ENCODE measurements around the gene PDE10A. TPM values are rescaled to one million over a fixed set of nuclear protein-coding genes. Genes with fewer than 3 reads are reported as not detected.

The PDE10A gene
- total and polyA plus RNA-seq, 2 experiments from 2014 or later, result 2.0 to 7.2 TPM

- H3K36me3 ChIP-seq (replicated peaks; ENCODE audit: insufficient read depth, low read depth), result no peaks in the 10 kb centered on the region
- H4K20me1 ChIP-seq (ENCODE audit: insufficient read depth, poor library complexity, severe bottlenecking), result no peaks in the 10 kb centered on the region
- no peak overlapping the region for H2AFZ ChIP-seq
- H3K4me1 ChIP-seq (ENCODE audit: insufficient read depth), result no peaks in the 10 kb centered on the region
- H3K4me2 ChIP-seq, result no peak overlapping the region
- H3K79me2 ChIP-seq, result no peaks in the 10 kb centered on the region
- peaks cover 4% of the 10 kb centered on the region for H3K27me3 ChIP-seq
- TF ChIP-seq, protein P1, sequence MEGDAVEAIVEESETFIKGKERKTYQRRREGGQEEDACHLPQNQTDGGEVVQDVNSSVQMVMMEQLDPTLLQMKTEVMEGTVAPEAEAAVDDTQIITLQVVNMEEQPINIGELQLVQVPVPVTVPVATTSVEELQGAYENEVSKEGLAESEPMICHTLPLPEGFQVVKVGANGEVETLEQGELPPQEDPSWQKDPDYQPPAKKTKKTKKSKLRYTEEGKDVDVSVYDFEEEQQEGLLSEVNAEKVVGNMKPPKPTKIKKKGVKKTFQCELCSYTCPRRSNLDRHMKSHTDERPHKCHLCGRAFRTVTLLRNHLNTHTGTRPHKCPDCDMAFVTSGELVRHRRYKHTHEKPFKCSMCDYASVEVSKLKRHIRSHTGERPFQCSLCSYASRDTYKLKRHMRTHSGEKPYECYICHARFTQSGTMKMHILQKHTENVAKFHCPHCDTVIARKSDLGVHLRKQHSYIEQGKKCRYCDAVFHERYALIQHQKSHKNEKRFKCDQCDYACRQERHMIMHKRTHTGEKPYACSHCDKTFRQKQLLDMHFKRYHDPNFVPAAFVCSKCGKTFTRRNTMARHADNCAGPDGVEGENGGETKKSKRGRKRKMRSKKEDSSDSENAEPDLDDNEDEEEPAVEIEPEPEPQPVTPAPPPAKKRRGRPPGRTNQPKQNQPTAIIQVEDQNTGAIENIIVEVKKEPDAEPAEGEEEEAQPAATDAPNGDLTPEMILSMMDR (IDR thresholded peaks at IDR 0.05; ENCODE audit: poor library complexity), result no peak
- TF ChIP-seq EZH2 (IDR thresholded peaks at IDR 0.05; ENCODE audit: borderline replicate concordance) (no peak), EZH2phosphoT487 (IDR thresholded peaks at IDR 0.05; ENCODE audit: low read depth, severe bottlenecking, unreplicated experiment) (no peak)
- 93% methylated on average over 10 of the region's 10 CpGs for WGBS (ENCODE audit: low lambda C conversion rate, missing lambda C conversion rate)
- H3K4me3 ChIP-seq, result no peak overlapping the region
- DNase-seq (ENCODE audit: low spot score), result no peak
- H3K27ac ChIP-seq, result no peak overlapping the region
- no peaks in the 10 kb centered on the region for H3K9me3 ChIP-seq (ENCODE audit: low read depth)
- H3K9me2 ChIP-seq (replicated peaks; ENCODE audit: insufficient read depth), result no peaks in the 10 kb centered on the region
These were observed 15.4 kb upstream of the PDE10A start for GRCh38 chr6:165678429-165678828.

- no peak overlapping the region for H2AFZ ChIP-seq
These were observed 14.1 kb upstream of the PDE10A start for GRCh38 chr6:165677091-165677490.

GRCh38 chr6:165676435-165677068, 13.5 kb upstream of the PDE10A start:
- no peaks in the 10 kb centered on the region for H4K20me1 ChIP-seq (ENCODE audit: insufficient read depth, poor library complexity, severe bottlenecking)
- DNase-seq (ENCODE audit: low spot score), result no peak

More at GRCh38 chr6:165677091-165677490, 14.1 kb upstream of the PDE10A start:
- no peak overlapping the region for H3K4me3 ChIP-seq
- H3K27ac ChIP-seq, result no peak overlapping the region
- H3K36me3 ChIP-seq (replicated peaks; ENCODE audit: insufficient read depth, low read depth), result no peaks in the 10 kb centered on the region
- no peaks in the 10 kb centered on the region for H3K9me3 ChIP-seq (ENCODE audit: low read depth)
- no peak overlapping the region for H3K4me2 ChIP-seq
- 84% methylated on average over 6 of the region's 6 CpGs for WGBS (ENCODE audit: low lambda C conversion rate, missing lambda C conversion rate)
- no peaks in the 10 kb centered on the region for H3K9me2 ChIP-seq (replicated peaks; ENCODE audit: insufficient read depth)
- H4K20me1 ChIP-seq (ENCODE audit: insufficient read depth, poor library complexity, severe bottlenecking), result no peaks in the 10 kb centered on the region
- TF ChIP-seq, protein P1 (IDR thresholded peaks at IDR 0.05; ENCODE audit: poor library complexity), result no peak
- no peak for TF ChIP-seq EZH2phosphoT487 (IDR thresholded peaks at IDR 0.05; ENCODE audit: low read depth, severe bottlenecking, unreplicated experiment)
- no peak for TF ChIP-seq EZH2 (IDR thresholded peaks at IDR 0.05; ENCODE audit: borderline replicate concordance)
- DNase-seq (ENCODE audit: low spot score), result no peak
- H3K4me1 ChIP-seq (ENCODE audit: insufficient read depth), result no peaks in the 10 kb centered on the region
- peaks cover 4% of the 10 kb centered on the region for H3K27me3 ChIP-seq
- no peaks in the 10 kb centered on the region for H3K79me2 ChIP-seq

More at GRCh38 chr6:165676435-165677068, 13.5 kb upstream of the PDE10A start:
- no peaks in the 10 kb centered on the region for H3K9me3 ChIP-seq (ENCODE audit: low read depth)
- H3K4me3 ChIP-seq, result no peak overlapping the region
- no peaks in the 10 kb centered on the region for H3K9me2 ChIP-seq (replicated peaks; ENCODE audit: insufficient read depth)
- no peak overlapping the region for H3K4me2 ChIP-seq
- no peaks in the 10 kb centered on the region for H3K79me2 ChIP-seq
- WGBS (ENCODE audit: low lambda C conversion rate, missing lambda C conversion rate), result 86% methylated on average over 18 of the region's 18 CpGs
- no peak for TF ChIP-seq EZH2phosphoT487 (IDR thresholded peaks at IDR 0.05; ENCODE audit: low read depth, severe bottlenecking, unreplicated experiment)
- no peak for TF ChIP-seq EZH2 (IDR thresholded peaks at IDR 0.05; ENCODE audit: borderline replicate concordance)
- TF ChIP-seq, protein P1 (IDR thresholded peaks at IDR 0.05; ENCODE audit: poor library complexity), result no peak
- H2AFZ ChIP-seq, result no peak overlapping the region
- H3K4me1 ChIP-seq (ENCODE audit: insufficient read depth), result no peaks in the 10 kb centered on the region
- H3K27ac ChIP-seq, result no peak overlapping the region
- H3K27me3 ChIP-seq, result peaks cover 4% of the 10 kb centered on the region
- H3K36me3 ChIP-seq (replicated peaks; ENCODE audit: insufficient read depth, low read depth), result no peaks in the 10 kb centered on the region
